Adrenal gland (tissue), 12 donors: Measurements from ENCODE around the gene UQCC3. TPM values are rescaled to one million over a fixed set of nuclear protein-coding genes. Genes with fewer than 3 reads are reported as not detected.
"Not testable (repeated sequence)": the region's sequence is repeated elsewhere in the genome, so short reads cannot be mapped to it uniquely, and the experiment has no call there.

Source experiments
- DNase-seq, 7 donors: peaks; one replicate each; pipeline ENCODE4 v3.0.0-alpha.2; 2019 to 2020
- H3K27ac ChIP-seq, 5 donors: fragments of 200-600 bp; sonication (generic) in 4 of 5; 1 replicate in 3 of 5; 2 replicates in 2 of 5; pipeline versions ENCODE4 v1.5.1 to v1.8.0; 2016 to 2020; ENCODE audit warnings: mild to moderate bottlenecking in 1 of 5
- H3K27me3 ChIP-seq: fragments of 200-600 bp; 2 replicates; pipeline ENCODE4 v1.8.0; 2021
- H3K36me3 ChIP-seq, 2 donors: fragments of 200-600 bp; replicated peaks in 1 of 2; 1 replicate in 1 of 2; 2 replicates in 1 of 2; pipeline versions ENCODE4 v1.5.1 to v1.8.0; 2018 to 2022
- H3K4me1 ChIP-seq, 2 donors: fragments of 200-600 bp; replicated peaks in 1 of 2; 1 replicate in 1 of 2; 2 replicates in 1 of 2; pipeline versions ENCODE4 v1.5.1 to v1.8.0; 2018 to 2021
- H3K4me3 ChIP-seq, 4 donors: fragments of 200-600 bp; sonication (generic) in 3 of 4; one replicate each; pipeline ENCODE4 v1.5.1; 2016 to 2018
- H3K9me3 ChIP-seq, 3 donors: fragments of 200-600 bp; sonication (generic) in 1 of 3; replicated peaks in 1 of 3; 1 replicate in 2 of 3; 2 replicates in 1 of 3; pipeline versions ENCODE4 v1.5.1 to v1.8.0; 2016 to 2021
- POLR2A ChIP-seq, 2 donors: fragments of 450-650 bp; IDR thresholded peaks; one replicate each; pipeline ENCODE4 v1.6.1; 2017; ENCODE audit warnings: antibody characterized with exemption in 2 of 2, mild to moderate bottlenecking in 2 of 2, moderate library complexity in 1 of 2
- WGBS, 4 donors: extraction: QIAGEN DNeasy Blood & Tissue Kit in 2 of 4; methylation state at CpG; one replicate each; pipeline versions ENCODE4 v1.1.5 to v1.1.7; 2013 to 2017; 5-methylcytosine and 5-hydroxymethylcytosine counted together
- intact Hi-C, 2 donors: fragments of 100-400 bp; cut with DNase I; formaldehyde crosslinking; loops; one replicate each; pipeline versions ENCODE4 v1.14.1 to v1.15.0; 2022 to 2023
- polyA plus RNA-seq, 3 donors: library from polyadenylated mRNA; stranded (reverse); fragments of 200-250 nt in 2 of 3; fragments of 350-450 nt in 1 of 3; fragmentation: Illumina TruSeq in 1 of 3; extraction: RNeasy Lipid Tissue Mini Kit (QIAGEN cat#74804) in 1 of 3; gene quantifications; one replicate each; pipeline ENCODE4 v1.2.3, GENCODE V29; 2013 to 2014
- total RNA-seq, 9 donors: library from RNA; depleted of rRNA in 4 of 9; stranded (reverse); fragments of >200 nt in 4 of 9; fragments of 120-200 nt in 1 of 9; fragmentation: NEBNext Ultra II Directional in 1 of 9; extraction: Animal tissue kit (Norgen Biotek cat#: 25700) in 1 of 9; gene quantifications; one replicate each; pipeline versions ENCODE4 v1.1.0 to v1.2.4, GENCODE V29; 2013 to 2023
- TF ChIP-seq, protein P1 (sequence below), 6 experiments: fragments of 450-650 bp in 4 of 6; fragments of 200-600 bp in 2 of 6; sonication (generic) in 1 of 6; IDR thresholded peaks; 1 replicate in 5 of 6; 2 replicates in 1 of 6; pipeline versions ENCODE4 v1.5.1 to v1.8.0; 2016 to 2021; ENCODE audit warnings: antibody characterized with exemption in 6 of 6, mild to moderate bottlenecking in 2 of 6, moderate library complexity in 1 of 6
- donor health status: healthy with polysubstance abuse.
- donor health status: Bipolar disorder and iron deficiency.
- donor health status: DM: yes; HTN: yes; CAD: no.
- donor health status: DM: no; HTN: no; CAD: no.
- donor health status: DM: no; HTN: no; CAD: no.
- donor health status: DM: yes; HTN: yes; CAD: no.

UQCC3 gene
- total and polyA plus RNA-seq, 12 donors: 2.2 to 25.7 (median 15.8) TPM

DNA sequence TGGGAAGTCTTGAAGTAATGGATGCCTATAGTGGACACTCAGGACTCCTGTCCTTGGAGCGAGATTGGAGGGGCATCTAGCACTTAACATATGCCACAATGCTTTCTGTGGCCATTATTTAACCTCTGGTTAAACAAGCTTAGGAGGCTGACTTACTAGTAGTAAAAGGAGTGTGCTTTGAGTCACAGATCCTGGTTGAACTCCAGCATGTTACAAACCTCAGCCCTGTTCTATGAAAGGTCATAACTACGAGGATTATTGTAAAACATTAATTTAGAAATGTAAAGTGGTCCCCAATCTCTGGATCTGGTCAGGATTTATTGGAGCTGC is 1.7 kb downstream of the UQCC3 start:
- peak overlapping the region in 2 of 5 donors; percentile 82 to 91 for H3K27ac ChIP-seq
- no peak overlapping the region for H3K4me3 ChIP-seq
- H3K36me3 ChIP-seq: peaks cover 0 to 27% of the 10 kb centered on the region in 2 donors
- no peaks in the 10 kb centered on the region for H3K27me3 ChIP-seq
- intact Hi-C loops: no loop called here
- no peaks in the 10 kb centered on the region for H3K9me3 ChIP-seq
- H3K4me1 ChIP-seq: peaks cover 21 to 48% of the 10 kb centered on the region in 2 donors
- no peak for TF ChIP-seq POLR2A (IDR thresholded peaks at IDR 0.05)
- TF ChIP-seq, protein P1, sequence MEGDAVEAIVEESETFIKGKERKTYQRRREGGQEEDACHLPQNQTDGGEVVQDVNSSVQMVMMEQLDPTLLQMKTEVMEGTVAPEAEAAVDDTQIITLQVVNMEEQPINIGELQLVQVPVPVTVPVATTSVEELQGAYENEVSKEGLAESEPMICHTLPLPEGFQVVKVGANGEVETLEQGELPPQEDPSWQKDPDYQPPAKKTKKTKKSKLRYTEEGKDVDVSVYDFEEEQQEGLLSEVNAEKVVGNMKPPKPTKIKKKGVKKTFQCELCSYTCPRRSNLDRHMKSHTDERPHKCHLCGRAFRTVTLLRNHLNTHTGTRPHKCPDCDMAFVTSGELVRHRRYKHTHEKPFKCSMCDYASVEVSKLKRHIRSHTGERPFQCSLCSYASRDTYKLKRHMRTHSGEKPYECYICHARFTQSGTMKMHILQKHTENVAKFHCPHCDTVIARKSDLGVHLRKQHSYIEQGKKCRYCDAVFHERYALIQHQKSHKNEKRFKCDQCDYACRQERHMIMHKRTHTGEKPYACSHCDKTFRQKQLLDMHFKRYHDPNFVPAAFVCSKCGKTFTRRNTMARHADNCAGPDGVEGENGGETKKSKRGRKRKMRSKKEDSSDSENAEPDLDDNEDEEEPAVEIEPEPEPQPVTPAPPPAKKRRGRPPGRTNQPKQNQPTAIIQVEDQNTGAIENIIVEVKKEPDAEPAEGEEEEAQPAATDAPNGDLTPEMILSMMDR (IDR thresholded peaks at IDR 0.05): no peak
- WGBS, 4 donors: 64 to 83% (median 64%) methylated on average over 2 of the region's 2 CpGs
- DNase-seq: no peak

DNA sequence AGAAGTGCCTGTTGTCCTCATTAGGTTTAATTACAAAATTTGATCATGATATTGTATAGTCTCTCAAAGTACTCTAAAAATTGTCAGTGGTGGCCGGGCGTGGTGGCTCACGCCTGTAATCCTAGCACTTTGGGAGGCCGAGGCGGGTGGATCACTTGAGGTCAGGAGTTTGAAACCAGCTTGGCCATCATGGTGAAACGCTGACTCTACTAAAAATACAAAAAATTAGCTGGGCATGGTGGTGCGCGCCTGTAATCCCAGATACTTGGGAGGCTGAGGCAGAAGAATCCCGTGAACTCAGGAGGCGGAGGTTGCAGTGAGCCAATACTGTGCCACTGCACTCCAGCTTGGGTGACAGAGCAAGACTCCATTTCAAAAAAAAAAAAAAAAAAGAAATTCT is 3.9 kb downstream of the UQCC3 start:
- intact Hi-C loops, H3K27ac ChIP-seq, DNase-seq, H3K27me3 ChIP-seq, H3K4me3 ChIP-seq, H3K9me3 ChIP-seq: not testable (repeated sequence)
- Histone ChIP-seq H3K4me1 (peaks cover 24 to 44% of the 10 kb centered on the region in 2 donors), H3K36me3 (peaks cover 0 to 27% of the 10 kb centered on the region in 2 donors)
- WGBS, 4 donors: 90 to 94% (median 94%) methylated on average over 10 of the region's 10 CpGs

DNA sequence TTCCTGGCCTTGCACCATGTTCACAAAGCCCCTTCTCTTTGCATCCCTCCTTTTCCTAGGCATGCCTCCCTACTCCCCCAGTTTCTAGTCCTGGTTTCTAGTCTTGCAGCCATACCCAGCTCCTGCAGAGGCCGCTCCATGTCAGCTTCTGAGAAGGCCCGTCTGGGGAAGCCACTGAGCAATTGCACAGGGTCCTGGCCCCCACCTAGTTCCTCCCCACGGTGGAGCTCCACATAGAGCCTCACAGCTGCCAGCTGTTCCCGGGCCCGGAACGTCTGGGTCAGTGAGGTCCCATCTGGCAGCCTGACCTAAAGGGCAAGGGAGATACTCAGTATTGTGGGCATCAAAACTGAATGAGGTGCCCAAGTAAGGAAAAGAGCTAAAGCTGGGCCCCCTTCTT is 5.2 kb downstream of the UQCC3 start:
- no peak for DNase-seq
- 50 to 61% (median 60%) methylated on average over 2 to 6 of the region's 6 CpGs for WGBS, 4 donors
- Histone ChIP-seq H3K4me3 (no peak overlapping the region), H3K9me3 (no peaks in the 10 kb centered on the region), H3K27me3 (no peaks in the 10 kb centered on the region), H3K36me3 (peaks cover 0 to 27% of the 10 kb centered on the region in 2 donors), H3K4me1 (peaks cover 17 to 37% of the 10 kb centered on the region in 2 donors), H3K27ac (no peak overlapping the region)
- TF ChIP-seq, protein P1 (IDR thresholded peaks at IDR 0.05): no peak
- TF ChIP-seq POLR2A (IDR thresholded peaks at IDR 0.05): no peak
- intact Hi-C loops: no loop called here

DNA sequence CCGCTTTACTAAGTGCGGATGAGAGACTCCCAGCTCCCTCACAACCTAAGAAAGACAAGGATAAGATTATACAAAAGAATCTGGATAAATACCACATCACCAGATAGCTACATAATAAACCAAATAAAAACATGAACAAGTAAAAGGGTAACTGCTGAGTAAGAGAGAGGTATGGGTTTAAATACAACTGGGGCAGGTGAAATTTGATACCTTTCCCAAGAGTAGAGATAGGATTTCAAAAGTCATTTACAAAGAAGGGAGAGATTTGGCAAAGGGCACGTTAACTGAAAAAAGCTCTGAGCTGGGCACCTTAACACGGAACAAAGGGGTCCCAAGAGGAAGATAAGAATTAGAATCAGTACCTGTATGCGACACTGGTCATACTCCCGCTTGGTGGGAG is 5.7 kb downstream of the UQCC3 start:
- TF ChIP-seq POLR2A (IDR thresholded peaks at IDR 0.05): no peak
- H3K36me3 ChIP-seq: peaks cover 0 to 27% of the 10 kb centered on the region in 2 donors
- H3K27ac ChIP-seq: no peak overlapping the region
- WGBS, 4 donors: 72 to 84% (median 80%) methylated on average over 6 of the region's 6 CpGs
- intact Hi-C loops: no loop called here
- H3K9me3 ChIP-seq: no peaks in the 10 kb centered on the region
- H3K27me3 ChIP-seq: no peaks in the 10 kb centered on the region
- no peak for DNase-seq
- H3K4me1 ChIP-seq: peaks cover 17 to 37% of the 10 kb centered on the region in 2 donors
- H3K4me3 ChIP-seq: no peak overlapping the region

DNA sequence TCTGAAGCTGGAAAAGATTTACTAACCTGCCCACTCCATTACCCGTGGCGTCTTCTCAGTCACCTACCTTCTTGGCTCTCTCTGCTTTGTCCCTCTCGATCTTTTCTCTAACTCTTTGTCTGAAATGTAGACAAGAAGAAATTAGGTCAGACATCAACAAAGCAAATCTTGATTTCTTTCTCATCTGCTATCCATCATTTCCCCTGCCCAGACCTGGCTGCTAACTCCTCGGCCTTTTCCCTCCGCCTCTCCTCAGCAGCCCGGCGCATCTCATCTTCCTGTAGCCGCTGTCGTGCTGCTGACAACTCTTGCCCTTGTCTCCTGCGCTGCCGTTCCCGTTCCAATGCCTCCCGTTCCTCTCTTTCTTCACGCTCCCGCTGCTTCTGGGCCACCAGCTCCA is 6.2 kb downstream of the UQCC3 start:
- H3K4me1 ChIP-seq: peaks cover 14 to 31% of the 10 kb centered on the region in 2 donors
- peak overlapping the region in 1 of 5 donors; percentile 91 for H3K27ac ChIP-seq
- peaks cover 0 to 27% of the 10 kb centered on the region in 2 donors for H3K36me3 ChIP-seq
- no peaks in the 10 kb centered on the region for H3K27me3 ChIP-seq
- no peak for TF ChIP-seq POLR2A (IDR thresholded peaks at IDR 0.05)
- TF ChIP-seq, protein P1 (IDR thresholded peaks at IDR 0.05): no peak
- H3K4me3 ChIP-seq: no peak overlapping the region
- no peaks in the 10 kb centered on the region for H3K9me3 ChIP-seq
- no peak for DNase-seq
- 71 to 79% (median 74%) methylated on average over 15 of the region's 15 CpGs for WGBS, 4 donors
- intact Hi-C loops: no loop called here
